Kidney epithelial cell (primary cell): Measurements from ENCODE around the gene TEKT3. TPM values are rescaled to one million over a fixed set of nuclear protein-coding genes. Genes with fewer than 3 reads are reported as not detected.

Experiments
- DNase-seq: peaks from one replicate; pipeline ENCODE4 v3.0.0-alpha.2; 2010; ENCODE audit warnings: low read depth
- H3K27me3 ChIP-seq: 2 replicates; pipeline ENCODE4 v1.6.0; 2011; ENCODE audit warnings: low read length; ENCODE audit not compliant: control insufficient read depth, insufficient read depth
- H3K36me3 ChIP-seq: 2 replicates; pipeline ENCODE4 v1.5.1; 2011; ENCODE audit warnings: low read length; ENCODE audit not compliant: control insufficient read depth, insufficient read depth
- H3K4me3 ChIP-seq: 2 replicates; pipeline ENCODE4 v1.5.1; 2011; ENCODE audit warnings: low read depth, mild to moderate bottlenecking, control low read depth, low read length
- total RNA-seq: library from RNA; depleted of rRNA; stranded (reverse); fragments of >200 nt; gene quantifications from 2 replicates; pipeline ENCODE4 v1.2.3, GENCODE V29; 2015
- TF ChIP-seq, protein P1 (sequence below): IDR thresholded peaks from 2 replicates; pipeline ENCODE4 v1.5.1; 2011; ENCODE audit warnings: mild to moderate bottlenecking, moderate library complexity, low read length, control low read depth, inconsistent platforms; ENCODE audit not compliant: insufficient read depth, poor library complexity, severe bottlenecking

Gene TEKT3
- total RNA-seq, 1 donor from 2014 or later: not detected

GRCh38 chr17:15268461-15268860 lies 72.9 kb downstream of the TEKT3 start:
- no peak for DNase-seq
- peaks cover 7% of the 10 kb centered on the region for H3K27me3 ChIP-seq
- no peak overlapping the region for H3K4me3 ChIP-seq
- no peaks in the 10 kb centered on the region for H3K36me3 ChIP-seq
- TF ChIP-seq, protein P1, sequence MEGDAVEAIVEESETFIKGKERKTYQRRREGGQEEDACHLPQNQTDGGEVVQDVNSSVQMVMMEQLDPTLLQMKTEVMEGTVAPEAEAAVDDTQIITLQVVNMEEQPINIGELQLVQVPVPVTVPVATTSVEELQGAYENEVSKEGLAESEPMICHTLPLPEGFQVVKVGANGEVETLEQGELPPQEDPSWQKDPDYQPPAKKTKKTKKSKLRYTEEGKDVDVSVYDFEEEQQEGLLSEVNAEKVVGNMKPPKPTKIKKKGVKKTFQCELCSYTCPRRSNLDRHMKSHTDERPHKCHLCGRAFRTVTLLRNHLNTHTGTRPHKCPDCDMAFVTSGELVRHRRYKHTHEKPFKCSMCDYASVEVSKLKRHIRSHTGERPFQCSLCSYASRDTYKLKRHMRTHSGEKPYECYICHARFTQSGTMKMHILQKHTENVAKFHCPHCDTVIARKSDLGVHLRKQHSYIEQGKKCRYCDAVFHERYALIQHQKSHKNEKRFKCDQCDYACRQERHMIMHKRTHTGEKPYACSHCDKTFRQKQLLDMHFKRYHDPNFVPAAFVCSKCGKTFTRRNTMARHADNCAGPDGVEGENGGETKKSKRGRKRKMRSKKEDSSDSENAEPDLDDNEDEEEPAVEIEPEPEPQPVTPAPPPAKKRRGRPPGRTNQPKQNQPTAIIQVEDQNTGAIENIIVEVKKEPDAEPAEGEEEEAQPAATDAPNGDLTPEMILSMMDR: no peak

GRCh38 chr17:15267996-15268395 lies 73.4 kb downstream of the TEKT3 start:
- TF ChIP-seq, protein P1: no peak
- H3K4me3 ChIP-seq: no peak overlapping the region
- H3K27me3 ChIP-seq: peaks cover 10% of the 10 kb centered on the region
- DNase-seq: no peak
- no peaks in the 10 kb centered on the region for H3K36me3 ChIP-seq

DNA sequence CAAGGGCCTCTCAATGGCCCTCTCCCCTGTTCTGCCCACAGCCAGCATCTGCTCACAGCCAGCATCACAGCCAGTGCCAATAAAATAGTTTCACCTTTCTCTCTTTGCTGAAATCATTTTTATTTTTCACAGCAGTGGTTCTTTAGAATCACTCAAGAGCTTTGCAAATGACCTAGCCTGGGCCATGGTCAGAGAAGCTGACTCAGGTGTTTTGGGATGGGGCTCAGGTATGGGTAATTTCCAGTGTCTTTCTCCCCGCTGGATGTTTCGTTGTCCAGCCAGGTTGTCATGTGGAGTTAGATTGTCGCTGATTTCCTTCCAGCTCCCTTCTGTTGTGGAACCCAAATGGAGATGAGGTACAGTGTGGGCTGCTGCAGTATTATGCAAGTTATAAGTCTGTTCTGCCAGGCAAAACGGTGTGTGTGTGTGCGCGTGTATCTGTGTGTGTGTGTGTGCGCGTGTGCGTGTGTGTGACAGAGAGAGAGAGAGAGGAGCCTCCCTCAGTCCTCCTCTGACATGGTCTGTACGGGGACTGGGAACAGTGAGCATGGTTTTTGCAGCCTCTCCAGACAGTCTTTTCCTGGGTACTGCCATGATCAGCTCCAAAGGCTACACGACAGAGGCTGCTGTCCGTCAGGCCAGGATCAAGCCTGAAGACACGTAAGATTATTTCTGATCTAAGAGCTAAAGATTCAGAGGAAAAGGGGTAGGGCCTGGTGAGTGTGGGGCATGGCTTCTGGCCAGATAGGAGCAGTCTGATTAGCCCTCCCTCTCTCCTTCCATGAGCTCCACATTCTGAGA lies 74.9 kb downstream of the TEKT3 start:
- Histone ChIP-seq H3K36me3 (no peaks in the 10 kb centered on the region), H3K4me3 (no peak overlapping the region), H3K27me3 (peaks cover 24% of the 10 kb centered on the region)
- no peak for DNase-seq
- TF ChIP-seq, protein P1: no peak

DNA sequence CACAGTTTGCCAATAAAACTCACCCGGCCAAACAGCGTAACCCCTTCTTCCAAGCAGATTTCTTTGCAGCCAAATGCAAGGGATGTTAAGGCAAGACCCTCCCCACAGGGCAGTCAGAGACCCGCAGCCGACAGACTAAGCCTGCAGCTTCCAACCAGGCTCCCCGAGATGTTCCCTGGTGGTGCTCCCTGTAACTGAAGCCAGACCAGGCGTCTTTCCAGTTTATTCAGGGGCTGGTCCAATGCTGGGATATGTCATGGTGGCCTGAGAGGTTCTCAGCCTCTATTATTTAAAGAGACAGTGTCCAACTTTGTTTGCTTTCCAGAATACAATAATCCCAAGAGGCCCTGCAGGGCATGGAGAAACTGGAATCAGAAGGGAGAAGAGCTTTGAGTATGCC lies 76.3 kb downstream of the TEKT3 start, which contains the start of gene PMP22:
Gene PMP22 (minus strand): TSS at position 196 of the 400 bp plus-strand sequence. CDS start 4,599 bp downstream, outside the sequence.
- TF ChIP-seq, protein P1: no peak
- Histone ChIP-seq H3K36me3 (no peaks in the 10 kb centered on the region), H3K4me3 (no peak within 1 kb of the TSS), H3K27me3 (peaks cover 27% of the 10 kb centered on the region)
- DNase-seq: no peak

GRCh38 chr17:15264542-15264941 lies 76.9 kb downstream of the TEKT3 start:
- Histone ChIP-seq H3K36me3 (no peaks in the 10 kb centered on the region), H3K27me3 (peaks cover 27% of the 10 kb centered on the region), H3K4me3 (no peak overlapping the region)
- no peak for DNase-seq
- TF ChIP-seq, protein P1: no peak
